PFSK-1 (cell line): ENCODE measurements around the gene MAP3K6.

Experiments used
- FOXP2 ChIP-seq: optimal IDR thresholded peaks from 2 replicates; pipeline ENCODE3; 2011; ENCODE audit warnings: borderline replicate concordance, control low read depth, inconsistent platforms; ENCODE audit not compliant: insufficient read depth; ENCODE audit errors: extremely low read length, extremely low read depth
- POLR2AphosphoS5 ChIP-seq: IDR thresholded peaks from 2 replicates; pipeline ENCODE4 v1.6.1; 2012; ENCODE audit warnings: low read depth, mild to moderate bottlenecking, control low read depth, low read length, moderate library complexity
- SIN3A ChIP-seq: IDR thresholded peaks from 2 replicates; pipeline ENCODE4 v1.6.1; 2012; ENCODE audit warnings: mild to moderate bottlenecking, low read length, moderate library complexity, borderline replicate concordance; ENCODE audit not compliant: insufficient read depth
- TAF1 ChIP-seq: IDR thresholded peaks from 2 replicates; pipeline ENCODE4 v1.6.1; 2012; ENCODE audit warnings: low read length, control low read depth, borderline replicate concordance; ENCODE audit not compliant: insufficient read depth
- TF ChIP-seq, protein P1 (sequence below), 2 experiments: IDR thresholded peaks; 2 replicates each; pipeline versions ENCODE4 v1.6.1 to v1.8.0; 2011 to 2012; ENCODE audit warnings: low read depth in 2 of 2, low read length in 2 of 2, control low read depth in 1 of 2, inconsistent platforms in 1 of 2, mild to moderate bottlenecking in 1 of 2, moderate library complexity in 1 of 2; ENCODE audit not compliant: insufficient read depth in 1 of 2

MAP3K6 gene

GRCh38 chr1:27306892-27307761 lies 59.6 kb downstream of the MAP3K6 start:
- TF ChIP-seq, protein P1, sequence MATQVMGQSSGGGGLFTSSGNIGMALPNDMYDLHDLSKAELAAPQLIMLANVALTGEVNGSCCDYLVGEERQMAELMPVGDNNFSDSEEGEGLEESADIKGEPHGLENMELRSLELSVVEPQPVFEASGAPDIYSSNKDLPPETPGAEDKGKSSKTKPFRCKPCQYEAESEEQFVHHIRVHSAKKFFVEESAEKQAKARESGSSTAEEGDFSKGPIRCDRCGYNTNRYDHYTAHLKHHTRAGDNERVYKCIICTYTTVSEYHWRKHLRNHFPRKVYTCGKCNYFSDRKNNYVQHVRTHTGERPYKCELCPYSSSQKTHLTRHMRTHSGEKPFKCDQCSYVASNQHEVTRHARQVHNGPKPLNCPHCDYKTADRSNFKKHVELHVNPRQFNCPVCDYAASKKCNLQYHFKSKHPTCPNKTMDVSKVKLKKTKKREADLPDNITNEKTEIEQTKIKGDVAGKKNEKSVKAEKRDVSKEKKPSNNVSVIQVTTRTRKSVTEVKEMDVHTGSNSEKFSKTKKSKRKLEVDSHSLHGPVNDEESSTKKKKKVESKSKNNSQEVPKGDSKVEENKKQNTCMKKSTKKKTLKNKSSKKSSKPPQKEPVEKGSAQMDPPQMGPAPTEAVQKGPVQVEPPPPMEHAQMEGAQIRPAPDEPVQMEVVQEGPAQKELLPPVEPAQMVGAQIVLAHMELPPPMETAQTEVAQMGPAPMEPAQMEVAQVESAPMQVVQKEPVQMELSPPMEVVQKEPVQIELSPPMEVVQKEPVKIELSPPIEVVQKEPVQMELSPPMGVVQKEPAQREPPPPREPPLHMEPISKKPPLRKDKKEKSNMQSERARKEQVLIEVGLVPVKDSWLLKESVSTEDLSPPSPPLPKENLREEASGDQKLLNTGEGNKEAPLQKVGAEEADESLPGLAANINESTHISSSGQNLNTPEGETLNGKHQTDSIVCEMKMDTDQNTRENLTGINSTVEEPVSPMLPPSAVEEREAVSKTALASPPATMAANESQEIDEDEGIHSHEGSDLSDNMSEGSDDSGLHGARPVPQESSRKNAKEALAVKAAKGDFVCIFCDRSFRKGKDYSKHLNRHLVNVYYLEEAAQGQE (IDR thresholded peaks at IDR 0.05; ENCODE audit: insufficient read depth in 1 of 2, low read depth in 2 of 2, low read length in 2 of 2): no peak
- TF ChIP-seq POLR2AphosphoS5: no peak
- no peak for TF ChIP-seq SIN3A
- TF ChIP-seq FOXP2: no peak
- no peak for TF ChIP-seq TAF1

DNA sequence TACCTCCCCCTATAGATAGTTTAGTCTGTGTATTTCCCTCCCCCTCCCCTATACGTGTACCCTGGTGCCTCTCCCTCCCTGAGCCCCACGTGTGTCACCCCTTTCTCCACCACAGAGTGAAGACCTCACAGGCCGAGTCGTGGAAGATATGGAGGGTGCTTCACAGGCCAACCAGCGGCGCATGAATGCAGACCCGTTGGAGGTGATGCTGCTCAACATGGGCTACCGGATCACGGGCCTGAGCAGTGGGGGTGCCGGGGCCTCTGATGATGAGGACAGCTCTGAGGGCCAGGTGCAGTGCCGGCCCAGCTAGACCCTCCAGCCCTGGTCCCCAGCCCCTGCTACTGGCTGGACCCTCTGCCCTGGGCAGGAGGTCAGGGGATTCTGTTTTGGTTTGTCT lies 60.7 kb downstream of the MAP3K6 start:
- TF ChIP-seq FOXP2 (no peak), POLR2AphosphoS5 (no peak), TAF1 (no peak), SIN3A (no peak)
- TF ChIP-seq, protein P1 (IDR thresholded peaks at IDR 0.05; ENCODE audit: insufficient read depth in 1 of 2, low read depth in 2 of 2, low read length in 2 of 2): no peak
